DND-41 (cell line): ENCODE measurements around the gene PAFAH1B1.

ENCODE experiments used
- ATAC-seq: fragments of 200-7000 bp; cut with Tn5 transposase; 3 replicates; pipeline ENCODE4 v1.9.1; 2021; ENCODE audit warnings: low read depth; ENCODE audit not compliant: insufficient read depth
- DNase-seq: peaks from one replicate; pipeline ENCODE4 v3.0.0-alpha.2; 2020
- H2AFZ ChIP-seq: 2 replicates; pipeline ENCODE4 v1.6.0; 2012; ENCODE audit warnings: low read depth, low read length
- H3K27ac ChIP-seq: 2 replicates; pipeline ENCODE4 v1.5.1; 2012; ENCODE audit warnings: low read length, inconsistent platforms
- H3K27me3 ChIP-seq: fragments of 200-600 bp; sonication (generic); 2 replicates; pipeline ENCODE4 v1.6.0; 2012; ENCODE audit warnings: low read length, mild to moderate bottlenecking, inconsistent platforms; ENCODE audit not compliant: insufficient read depth, poor library complexity
- H3K36me3 ChIP-seq: 2 replicates; pipeline ENCODE4 v1.5.1; 2012; ENCODE audit warnings: low read length, inconsistent platforms; ENCODE audit not compliant: insufficient read depth
- H3K4me1 ChIP-seq: 2 replicates; pipeline ENCODE4 v1.5.1; 2012; ENCODE audit warnings: mild to moderate bottlenecking, low read length; ENCODE audit not compliant: insufficient read depth
- H3K4me2 ChIP-seq: 2 replicates; pipeline ENCODE4 v1.6.0; 2012; ENCODE audit warnings: mild to moderate bottlenecking, moderate library complexity, low read length, inconsistent platforms; ENCODE audit not compliant: insufficient read depth
- H3K4me3 ChIP-seq, 2 experiments: fragments of 200-600 bp in 1 of 2; shearing (Covaris generic) in 1 of 2; 2 replicates each; pipeline ENCODE4 v1.5.1; 2012 to 2016; ENCODE audit warnings: inconsistent platforms in 2 of 2, low read length in 2 of 2, mild to moderate bottlenecking in 2 of 2, low read depth in 1 of 2, moderate library complexity in 1 of 2
- H3K79me2 ChIP-seq: 2 replicates; pipeline ENCODE4 v1.6.0; 2012; ENCODE audit warnings: low read length, inconsistent platforms; ENCODE audit not compliant: insufficient read depth
- H3K9ac ChIP-seq: 2 replicates; pipeline ENCODE4 v1.6.0; 2012; ENCODE audit warnings: low read depth, mild to moderate bottlenecking, inconsistent platforms, low read length, moderate library complexity
- H3K9me3 ChIP-seq: 2 replicates; pipeline ENCODE4 v1.5.1; 2012; ENCODE audit warnings: low read length, moderate library complexity, mild to moderate bottlenecking, inconsistent platforms; ENCODE audit not compliant: insufficient read depth, severe bottlenecking
- H4K20me1 ChIP-seq: 2 replicates; pipeline ENCODE4 v1.6.0; 2012; ENCODE audit warnings: low read length; ENCODE audit not compliant: insufficient read depth
- EZH2 ChIP-seq: IDR thresholded peaks from 3 replicates; pipeline ENCODE4 v1.6.1; 2012; ENCODE audit warnings: borderline replicate concordance, low read depth, mild to moderate bottlenecking, moderate library complexity, low read length, inconsistent platforms; ENCODE audit not compliant: severe bottlenecking
- TF ChIP-seq, protein P1 (sequence below): IDR thresholded peaks from 2 replicates; pipeline ENCODE4 v1.5.1; 2012; ENCODE audit warnings: borderline replicate concordance, low read length, moderate library complexity, mild to moderate bottlenecking; ENCODE audit not compliant: poor library complexity, severe bottlenecking; ENCODE audit errors: extremely low read depth

Gene PAFAH1B1

GRCh38 chr17:2731807-2732206 lies 138.4 kb downstream of the PAFAH1B1 start:
- Histone ChIP-seq H2AFZ (no peak overlapping the region), H3K79me2 (no peaks in the 10 kb centered on the region), H3K4me2 (no peak overlapping the region), H3K9ac (no peak overlapping the region), H3K27me3 (peaks cover 4% of the 10 kb centered on the region), H4K20me1 (peaks cover 5% of the 10 kb centered on the region; the same call in 1 of the 2 replicates), H3K36me3 (no peaks in the 10 kb centered on the region), H3K4me3 (no peak overlapping the region), H3K27ac (no peak overlapping the region), H3K4me1 (no peaks in the 10 kb centered on the region), H3K9me3 (no peaks in the 10 kb centered on the region)
- DNase-seq (no peak), ATAC-seq (no peak)
- TF ChIP-seq EZH2: no peak
- TF ChIP-seq, protein P1, sequence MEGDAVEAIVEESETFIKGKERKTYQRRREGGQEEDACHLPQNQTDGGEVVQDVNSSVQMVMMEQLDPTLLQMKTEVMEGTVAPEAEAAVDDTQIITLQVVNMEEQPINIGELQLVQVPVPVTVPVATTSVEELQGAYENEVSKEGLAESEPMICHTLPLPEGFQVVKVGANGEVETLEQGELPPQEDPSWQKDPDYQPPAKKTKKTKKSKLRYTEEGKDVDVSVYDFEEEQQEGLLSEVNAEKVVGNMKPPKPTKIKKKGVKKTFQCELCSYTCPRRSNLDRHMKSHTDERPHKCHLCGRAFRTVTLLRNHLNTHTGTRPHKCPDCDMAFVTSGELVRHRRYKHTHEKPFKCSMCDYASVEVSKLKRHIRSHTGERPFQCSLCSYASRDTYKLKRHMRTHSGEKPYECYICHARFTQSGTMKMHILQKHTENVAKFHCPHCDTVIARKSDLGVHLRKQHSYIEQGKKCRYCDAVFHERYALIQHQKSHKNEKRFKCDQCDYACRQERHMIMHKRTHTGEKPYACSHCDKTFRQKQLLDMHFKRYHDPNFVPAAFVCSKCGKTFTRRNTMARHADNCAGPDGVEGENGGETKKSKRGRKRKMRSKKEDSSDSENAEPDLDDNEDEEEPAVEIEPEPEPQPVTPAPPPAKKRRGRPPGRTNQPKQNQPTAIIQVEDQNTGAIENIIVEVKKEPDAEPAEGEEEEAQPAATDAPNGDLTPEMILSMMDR: no peak

DNA sequence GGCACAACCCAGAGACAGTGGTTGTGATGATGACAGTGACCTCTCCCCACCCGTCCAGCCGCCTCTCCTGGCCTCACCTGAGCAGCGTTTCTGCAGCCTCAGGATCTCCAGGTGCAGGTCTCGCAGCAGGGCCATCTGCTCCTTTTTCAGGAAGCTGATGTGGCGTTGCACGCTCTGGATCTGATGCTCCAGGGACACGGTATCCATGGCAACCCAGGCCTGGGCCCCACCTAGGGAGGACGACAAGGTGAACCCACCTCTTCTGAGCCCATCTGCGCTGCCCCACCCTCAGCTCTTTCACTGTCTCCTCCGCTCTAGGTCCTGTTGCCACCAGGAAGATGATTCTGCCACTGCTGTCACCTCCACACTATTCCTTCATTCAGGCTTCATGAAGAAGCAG lies 141.5 kb downstream of the PAFAH1B1 start:
- DNase-seq: no peak
- no peaks in the 10 kb centered on the region for H3K79me2 ChIP-seq
- H3K9ac ChIP-seq: no peak overlapping the region
- H2AFZ ChIP-seq: no peak overlapping the region
- no peaks in the 10 kb centered on the region for H3K36me3 ChIP-seq
- TF ChIP-seq, protein P1: no peak
- no peak for TF ChIP-seq EZH2
- peaks cover 3% of the 10 kb centered on the region for H3K27me3 ChIP-seq
- no peaks in the 10 kb centered on the region for H3K9me3 ChIP-seq
- ATAC-seq: no peak
- no peak overlapping the region for H3K4me3 ChIP-seq
- H3K4me1 ChIP-seq: no peaks in the 10 kb centered on the region
- H4K20me1 ChIP-seq: peaks cover 3% of the 10 kb centered on the region; the same call in 1 of the 2 replicates
- H3K4me2 ChIP-seq: no peak overlapping the region
- H3K27ac ChIP-seq: no peak overlapping the region
